Measurements from ENCODE around the gene HRG.

- no peak for TF ChIP-seq CTCF (conservative IDR thresholded peaks at IDR 0.05; ENCODE audit: low read length)
- TF ChIP-seq EZH2phosphoT487 (IDR thresholded peaks at IDR 0.05; ENCODE audit: borderline replicate concordance) = no peak
Measured at GRCh38 chr3:186680869-186681268, 15.1 kb downstream of the HRG start.
